Pancreas (tissue), 10 donors: ENCODE data around the gene FRMD4A. TPM values are rescaled to one million over a fixed set of nuclear protein-coding genes. Genes with fewer than 3 reads are reported as not detected.

ENCODE experiments used
- ATAC-seq, 4 donors: fragments of 200-7000 bp; cut with Tn5 transposase; one replicate each; pipeline versions ENCODE4 v1.8.0 to v1.9.1; 2020; ENCODE audit warnings: mild to moderate bottlenecking in 4 of 4, moderate library complexity in 4 of 4
- DNase-seq, 6 donors: peaks; one replicate each; pipeline ENCODE4 v3.0.0-alpha.2; 2020
- FAIRE-seq: peaks from 2 replicates; lab custom pipeline; 2012; peaks lifted over from hg19 to GRCh38; lab: Jason Lieb, UNC
- H3K27ac ChIP-seq, 4 donors: fragments of 200-600 bp; sonication (generic); 1 replicate in 3 of 4; 2 replicates in 1 of 4; pipeline versions ENCODE4 v1.5.0 to v1.8.0; 2020
- H3K27me3 ChIP-seq, 4 donors: fragments of 200-600 bp; one replicate each; pipeline ENCODE4 v1.8.0; 2021
- H3K36me3 ChIP-seq, 3 donors: fragments of 200-600 bp; sonication (generic) in 1 of 3; one replicate each; pipeline versions ENCODE4 v1.5.0 to v1.8.0; 2020 to 2021
- H3K4me1 ChIP-seq, 3 donors: fragments of 200-600 bp; one replicate each; pipeline ENCODE4 v1.8.0; 2021
- H3K4me3 ChIP-seq, 4 donors: fragments of 200-600 bp; sonication (generic) in 2 of 4; one replicate each; pipeline versions ENCODE4 v1.5.0 to v1.8.0; 2020 to 2021
- H3K9me3 ChIP-seq, 4 donors: fragments of 200-600 bp; one replicate each; pipeline ENCODE4 v1.8.0; 2021
- WGBS, 2 donors: extraction: QIAGEN DNeasy Blood & Tissue Kit; methylation state at CpG; one replicate each; pipeline ENCODE4 v1.1.7; 2013; 5-methylcytosine and 5-hydroxymethylcytosine counted together
- intact Hi-C, 3 donors: fragments of 100-400 bp; cut with DNase I; formaldehyde crosslinking; loops; one replicate each; pipeline versions ENCODE4 v1.11.1 to v1.14.2; 2022
- polyA plus RNA-seq, 2 donors: library from polyadenylated mRNA; stranded (reverse); fragments of 200-250 nt; gene quantifications; one replicate each; pipeline ENCODE4 v1.2.3, GENCODE V29; 2013
- total RNA-seq, 6 donors: library from RNA; stranded (reverse); fragmentation: NEBNext Ultra II Directional in 4 of 6; extraction: Animal tissue kit (Norgen Biotek cat#: 25700) in 4 of 6; gene quantifications; one replicate each; pipeline versions ENCODE4 v1.2.1 to v1.2.4, GENCODE V29; 2021 to 2023
- TF ChIP-seq, protein P1 (sequence below), 4 donors: fragments of 200-600 bp; sonication (generic) in 3 of 4; IDR thresholded peaks; one replicate each; pipeline versions ENCODE4 v1.5.0 to v1.8.0; 2021; ENCODE audit warnings: antibody characterized with exemption in 4 of 4
- donor health status: healthy with polysubstance abuse.
- donor health status: DM: no; HTN: no; CAD: no; lungs with moderate emphysema.
- donor health status: DM: no; HTN: no; CAD: no.
- donor health status: control.
- donor health status: control.
- donor health status: Bipolar disorder and iron deficiency.
- donor health status: DM: yes; HTN: yes; CAD: no.
- donor health status: DM: no; HTN: no; CAD: no.
- donor health status: DM: no; HTN: no; CAD: no.
- donor health status: DM: yes; HTN: yes; CAD: no.

The FRMD4A gene
- total and polyA plus RNA-seq, 8 donors = 13.5 to 27.5 (median 18.7) TPM

DNA sequence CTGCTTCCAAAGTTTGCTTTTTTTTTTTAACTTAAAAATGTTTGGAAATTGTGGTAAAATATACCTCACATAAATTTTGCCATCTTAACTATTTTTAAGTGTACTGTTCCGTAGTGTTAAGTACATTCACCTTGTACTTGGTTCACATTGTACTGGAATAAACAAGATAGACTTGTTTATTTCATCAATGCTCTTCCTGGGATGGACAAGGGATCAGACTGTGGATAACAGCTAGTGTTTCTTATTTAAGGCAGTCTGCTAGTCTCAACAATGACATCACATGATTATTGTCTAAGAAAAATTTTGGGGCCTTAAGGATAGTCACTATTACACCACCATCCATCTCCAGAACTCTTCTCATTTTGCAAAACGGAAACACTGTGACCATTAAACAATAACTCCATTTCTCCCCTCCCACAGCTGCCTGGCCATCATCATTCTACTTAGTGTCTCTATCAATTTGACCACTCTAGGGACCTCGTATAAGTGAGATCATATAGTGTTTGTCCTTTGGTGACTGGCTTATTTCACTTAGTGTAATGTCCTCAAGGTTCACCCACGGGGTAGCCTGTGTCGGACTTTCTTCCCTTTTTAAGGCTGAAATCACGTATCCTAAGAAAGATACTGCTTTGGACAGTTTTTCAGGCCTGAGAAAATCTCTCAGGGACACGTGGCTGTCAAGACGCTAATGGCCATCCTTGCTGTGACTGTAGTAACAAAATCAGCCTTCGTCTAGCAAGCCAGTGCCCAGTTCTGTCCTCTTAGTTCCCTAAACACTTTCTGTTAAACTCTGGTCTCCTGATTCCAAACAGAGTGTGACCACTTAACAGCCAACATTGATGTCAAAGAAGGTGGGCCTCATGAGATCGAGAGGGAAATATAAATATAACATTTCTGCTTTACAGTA lies 305.2 kb downstream of the FRMD4A start:
- DNase-seq (no peak), ATAC-seq (no peak), FAIRE-seq (no peak)
- TF ChIP-seq, protein P1, sequence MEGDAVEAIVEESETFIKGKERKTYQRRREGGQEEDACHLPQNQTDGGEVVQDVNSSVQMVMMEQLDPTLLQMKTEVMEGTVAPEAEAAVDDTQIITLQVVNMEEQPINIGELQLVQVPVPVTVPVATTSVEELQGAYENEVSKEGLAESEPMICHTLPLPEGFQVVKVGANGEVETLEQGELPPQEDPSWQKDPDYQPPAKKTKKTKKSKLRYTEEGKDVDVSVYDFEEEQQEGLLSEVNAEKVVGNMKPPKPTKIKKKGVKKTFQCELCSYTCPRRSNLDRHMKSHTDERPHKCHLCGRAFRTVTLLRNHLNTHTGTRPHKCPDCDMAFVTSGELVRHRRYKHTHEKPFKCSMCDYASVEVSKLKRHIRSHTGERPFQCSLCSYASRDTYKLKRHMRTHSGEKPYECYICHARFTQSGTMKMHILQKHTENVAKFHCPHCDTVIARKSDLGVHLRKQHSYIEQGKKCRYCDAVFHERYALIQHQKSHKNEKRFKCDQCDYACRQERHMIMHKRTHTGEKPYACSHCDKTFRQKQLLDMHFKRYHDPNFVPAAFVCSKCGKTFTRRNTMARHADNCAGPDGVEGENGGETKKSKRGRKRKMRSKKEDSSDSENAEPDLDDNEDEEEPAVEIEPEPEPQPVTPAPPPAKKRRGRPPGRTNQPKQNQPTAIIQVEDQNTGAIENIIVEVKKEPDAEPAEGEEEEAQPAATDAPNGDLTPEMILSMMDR (IDR thresholded peaks at IDR 0.05) = no peak
- Histone ChIP-seq H3K9me3 (no peaks in the 10 kb centered on the region), H3K27me3 (no peaks in the 10 kb centered on the region), H3K36me3 (no peaks in the 10 kb centered on the region), H3K4me3 (no peak overlapping the region), H3K4me1 (no peaks in the 10 kb centered on the region), H3K27ac (peak overlapping the region in 1 of 4 donors; percentile 8)
- intact Hi-C loops = no loop called here
- WGBS, 2 donors = 88 to 92% methylated on average over 10 of the region's 10 CpGs

DNA sequence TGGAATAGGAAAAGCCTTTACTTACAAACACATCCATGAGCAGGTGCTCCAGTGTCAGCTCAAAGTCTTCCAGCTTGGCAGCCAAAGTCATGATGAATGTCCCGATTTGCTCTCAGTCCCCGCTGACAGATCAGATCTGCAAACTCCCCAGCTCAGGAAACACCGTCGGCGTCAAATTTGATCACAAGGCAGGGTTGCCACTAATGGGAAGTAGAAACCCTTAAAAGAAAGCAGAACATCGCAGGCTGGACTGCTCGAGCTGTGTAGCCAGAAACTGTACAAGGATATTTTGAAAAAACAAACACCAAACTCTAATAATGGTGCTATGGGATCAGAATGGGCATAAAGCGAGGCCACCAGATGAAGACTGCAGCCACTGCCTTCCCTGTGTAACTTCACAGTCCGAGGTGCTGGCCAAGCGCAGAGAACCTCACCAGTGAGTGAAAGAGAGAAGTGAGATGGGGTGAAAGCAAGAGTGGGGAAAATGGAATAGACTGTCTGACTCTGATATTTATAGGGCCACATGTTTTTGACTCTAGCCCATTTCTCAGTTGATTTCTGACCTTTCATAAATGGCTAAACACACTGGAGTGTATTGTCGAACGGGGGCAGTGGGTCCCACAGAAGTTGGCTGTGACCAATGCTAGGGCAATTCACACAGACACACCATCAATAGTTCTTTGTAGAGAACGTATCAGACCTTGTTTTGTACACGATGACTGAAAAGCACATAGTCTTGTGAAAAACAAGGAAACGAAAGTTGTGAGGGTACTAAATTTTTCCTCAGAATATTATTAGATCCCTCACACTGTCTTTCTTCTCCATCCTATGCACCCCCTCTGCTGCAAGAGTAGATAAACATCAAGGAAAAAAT lies 306.2 kb downstream of the FRMD4A start:
- WGBS, 2 donors = 85 to 87% methylated on average over 15 of the region's 15 CpGs
- DNase-seq (peak in 1 of 6 donors; percentile 35), FAIRE-seq (no peak), ATAC-seq (peak in 2 of 4 donors; percentile 73 to 75)
- Histone ChIP-seq H3K27me3 (no peaks in the 10 kb centered on the region), H3K36me3 (no peaks in the 10 kb centered on the region), H3K4me3 (no peak overlapping the region), H3K9me3 (no peaks in the 10 kb centered on the region), H3K27ac (peak overlapping the region in 2 of 4 donors; percentile 44 to 53), H3K4me1 (no peaks in the 10 kb centered on the region)
- TF ChIP-seq, protein P1 (IDR thresholded peaks at IDR 0.05) = no peak
- intact Hi-C loops = no loop called here

DNA sequence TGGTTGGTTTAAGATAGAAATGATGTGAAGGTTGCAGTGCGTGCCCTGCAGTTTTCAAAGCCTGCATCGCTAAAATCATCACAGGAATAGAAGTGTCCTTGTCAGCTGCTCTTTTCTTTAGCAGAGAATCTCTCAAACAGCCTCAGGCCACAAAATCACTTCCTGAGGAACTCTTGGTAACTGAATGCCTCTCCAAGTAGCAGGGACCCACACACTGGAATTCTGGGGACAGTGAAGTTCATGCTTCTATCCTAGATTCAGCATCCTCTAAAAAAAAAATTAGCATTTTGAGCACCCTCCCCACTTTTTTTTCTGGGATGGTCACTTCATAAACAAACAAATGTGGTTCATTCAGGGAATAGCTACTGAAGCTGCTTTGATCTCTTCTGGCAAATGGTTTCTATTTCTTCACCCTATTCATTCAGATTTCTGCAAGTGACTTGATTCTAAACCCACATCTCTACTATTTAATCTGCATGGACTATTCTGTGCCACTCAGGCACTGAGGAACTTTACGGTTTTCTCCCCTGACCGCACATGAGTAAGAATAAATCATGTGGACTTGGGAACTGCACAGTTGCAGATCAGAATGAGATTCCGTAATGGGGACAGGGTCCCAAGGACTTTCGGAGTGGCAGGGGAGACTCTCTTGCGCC lies 306.9 kb downstream of the FRMD4A start:
- FAIRE-seq (no peak), ATAC-seq (peak in 2 of 4 donors; percentile 40 to 51), DNase-seq (no peak)
- Histone ChIP-seq H3K4me1 (no peaks in the 10 kb centered on the region), H3K27me3 (no peaks in the 10 kb centered on the region), H3K27ac (peak overlapping the region in 1 of 4 donors; percentile 53), H3K9me3 (no peaks in the 10 kb centered on the region), H3K4me3 (no peak overlapping the region), H3K36me3 (no peaks in the 10 kb centered on the region)
- TF ChIP-seq, protein P1 (IDR thresholded peaks at IDR 0.05) = no peak
- 81 to 83% methylated on average over 7 of the region's 7 CpGs for WGBS, 2 donors
- intact Hi-C loops = no loop called here

DNA sequence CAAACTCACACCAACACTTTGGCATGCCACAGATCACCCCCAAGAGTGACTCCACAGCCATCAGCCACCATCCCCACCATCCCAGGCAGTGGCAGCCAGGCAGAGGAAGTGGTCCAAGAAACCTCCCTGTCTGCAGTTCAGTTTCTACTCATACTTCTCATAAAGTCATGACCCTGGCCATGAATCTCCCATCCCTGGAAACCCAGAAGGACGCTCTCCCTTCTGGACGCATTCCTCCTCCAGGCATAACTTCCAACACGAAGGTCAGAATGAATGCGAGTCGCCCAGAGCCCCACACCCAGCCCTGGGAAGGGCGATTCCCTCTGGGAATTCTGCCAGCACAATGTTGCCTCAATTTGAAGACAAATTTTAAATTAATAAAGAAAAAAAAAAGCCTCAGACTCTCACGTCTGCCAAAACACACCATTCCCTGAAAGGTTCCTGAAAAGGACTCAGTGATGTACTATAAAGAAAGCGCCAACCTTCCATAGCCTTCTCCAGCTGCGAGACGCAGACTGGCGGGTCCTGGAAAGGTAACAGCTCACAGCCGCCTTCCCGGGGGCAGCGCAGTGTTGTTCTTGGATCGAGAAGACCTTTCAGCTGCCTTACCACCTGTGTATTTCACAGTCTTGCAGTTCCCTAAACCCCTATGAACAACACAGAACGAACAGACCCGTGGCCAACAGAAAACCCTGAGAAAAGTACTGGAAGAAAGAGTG lies 307.6 kb downstream of the FRMD4A start:
- DNase-seq (peak in 1 of 6 donors; percentile 13), ATAC-seq (peak in 3 of 4 donors; percentile 11 to 57 (median 30)), FAIRE-seq (no peak)
- Histone ChIP-seq H3K4me3 (peak overlapping the region in 1 of 4 donors; percentile 12), H3K4me1 (no peaks in the 10 kb centered on the region), H3K9me3 (no peaks in the 10 kb centered on the region), H3K27ac (peak overlapping the region in 1 of 4 donors; percentile 53), H3K36me3 (no peaks in the 10 kb centered on the region), H3K27me3 (no peaks in the 10 kb centered on the region)
- 36 to 51% methylated on average over 17 of the region's 17 CpGs for whole genome bisulfite sequencing, 2 donors
- intact Hi-C loops = no loop called here
- TF ChIP-seq, protein P1 (IDR thresholded peaks at IDR 0.05) = no peak
